ENCODE results near the gene RUNDC3A. TPM values are rescaled to one million over a fixed set of nuclear protein-coding genes. Genes with fewer than 3 reads are reported as not detected.

RUNDC3A gene
- total RNA-seq, 1 donor from 2014 or later = 0.58 TPM

GRCh38 chr17:44310609-44311376 is 2.4 kb downstream of the RUNDC3A start:
- DNase-seq (ENCODE audit: low spot score) = no peak
- no peak overlapping the region for H3K4me2 ChIP-seq
- H3K27ac ChIP-seq = no peak overlapping the region
- H3K4me3 Mint-ChIP-seq = peak overlapping the region; percentile 38
- no peaks in the 10 kb centered on the region for H3K36me3 ChIP-seq
- H3K27me3 Mint-ChIP-seq (ENCODE audit: insufficient read depth, low read depth) = peaks cover 40% of the 10 kb centered on the region
- H3K4me3 ChIP-seq = no peak overlapping the region
- H3K4me1 ChIP-seq = peaks cover 17% of the 10 kb centered on the region
- peaks cover 30% of the 10 kb centered on the region for H4K20me1 ChIP-seq (ENCODE audit: low read depth)
- H3K9me3 ChIP-seq (ENCODE audit: low read depth) = no peaks in the 10 kb centered on the region
- H3K4me1 Mint-ChIP-seq = peaks cover 21% of the 10 kb centered on the region
- peaks cover 77% of the 10 kb centered on the region for H3K27me3 ChIP-seq
- no peaks in the 10 kb centered on the region for H3K9me3 Mint-ChIP-seq
- H3K27ac Mint-ChIP-seq = no peak overlapping the region
- H3K79me2 ChIP-seq (ENCODE audit: low read depth) = no peaks in the 10 kb centered on the region
- TF ChIP-seq EZH2 (IDR thresholded peaks at IDR 0.05) (no peak), EZH2phosphoT487 (IDR thresholded peaks at IDR 0.05) (no peak), CTCF (IDR thresholded peaks at IDR 0.05) (no peak)
- no peak overlapping the region for H2AFZ ChIP-seq (replicated peaks)
- H3K9ac ChIP-seq = no peak overlapping the region
- H3F3A ChIP-seq (ENCODE audit: low read depth) = peaks cover 21% of the 10 kb centered on the region
- H3K36me3 Mint-ChIP-seq = no peaks in the 10 kb centered on the region

GRCh38 chr17:44311562-44312181 is 3.3 kb downstream of the RUNDC3A start:
- H3F3A ChIP-seq (ENCODE audit: low read depth) = peaks cover 28% of the 10 kb centered on the region
- H3K4me1 ChIP-seq = peaks cover 21% of the 10 kb centered on the region
- H3K9me3 ChIP-seq (ENCODE audit: low read depth) = no peaks in the 10 kb centered on the region
- no peak for TF ChIP-seq CTCF (IDR thresholded peaks at IDR 0.05)
- TF ChIP-seq EZH2phosphoT487 (IDR thresholded peaks at IDR 0.05) = no peak
- no peak for TF ChIP-seq EZH2 (IDR thresholded peaks at IDR 0.05)
- Mint-ChIP-seq H3K36me3 (no peaks in the 10 kb centered on the region), H3K4me3 (no peak overlapping the region), H3K27me3 (ENCODE audit: insufficient read depth, low read depth) (peaks cover 39% of the 10 kb centered on the region), H3K27ac (no peak overlapping the region), H3K4me1 (peaks cover 24% of the 10 kb centered on the region), H3K9me3 (no peaks in the 10 kb centered on the region)
- H3K36me3 ChIP-seq = no peaks in the 10 kb centered on the region
- no peak overlapping the region for H3K4me3 ChIP-seq
- H3K4me2 ChIP-seq = no peak overlapping the region
- H2AFZ ChIP-seq (replicated peaks) = no peak overlapping the region
- no peak for DNase-seq (ENCODE audit: low spot score)
- peaks cover 33% of the 10 kb centered on the region for H4K20me1 ChIP-seq (ENCODE audit: low read depth)
- no peak overlapping the region for H3K27ac ChIP-seq
- no peak overlapping the region for H3K9ac ChIP-seq
- no peaks in the 10 kb centered on the region for H3K79me2 ChIP-seq (ENCODE audit: low read depth)
- H3K27me3 ChIP-seq = peaks cover 80% of the 10 kb centered on the region

GRCh38 chr17:44312396-44313104 is 4.1 kb downstream of the RUNDC3A start:
- Mint-ChIP-seq H3K27ac (no peak overlapping the region), H3K27me3 (ENCODE audit: insufficient read depth, low read depth) (peaks cover 45% of the 10 kb centered on the region), H3K4me1 (peaks cover 15% of the 10 kb centered on the region), H3K36me3 (no peaks in the 10 kb centered on the region), H3K4me3 (no peak overlapping the region), H3K9me3 (no peaks in the 10 kb centered on the region)
- peaks cover 81% of the 10 kb centered on the region for H3K27me3 ChIP-seq
- H3K27ac ChIP-seq = no peak overlapping the region
- H3F3A ChIP-seq (ENCODE audit: low read depth) = peaks cover 24% of the 10 kb centered on the region
- no peak overlapping the region for H2AFZ ChIP-seq (replicated peaks)
- DNase-seq (ENCODE audit: low spot score) = no peak
- peaks cover 15% of the 10 kb centered on the region for H3K4me1 ChIP-seq
- H4K20me1 ChIP-seq (ENCODE audit: low read depth) = peaks cover 31% of the 10 kb centered on the region
- H3K79me2 ChIP-seq (ENCODE audit: low read depth) = no peaks in the 10 kb centered on the region
- TF ChIP-seq CTCF (IDR thresholded peaks at IDR 0.05) (no peak), EZH2phosphoT487 (IDR thresholded peaks at IDR 0.05) (no peak)
- no peaks in the 10 kb centered on the region for H3K9me3 ChIP-seq (ENCODE audit: low read depth)
- no peak overlapping the region for H3K4me2 ChIP-seq
- no peak overlapping the region for H3K9ac ChIP-seq
- H3K4me3 ChIP-seq = no peak overlapping the region
- H3K36me3 ChIP-seq = no peaks in the 10 kb centered on the region
